Measurements from ENCODE around the gene ADGRG7. TPM values are rescaled to one million over a fixed set of nuclear protein-coding genes. Genes with fewer than 3 reads are reported as not detected.

ADGRG7 gene
- total RNA-seq, 3 donors from 2014 or later = not detected

DNA sequence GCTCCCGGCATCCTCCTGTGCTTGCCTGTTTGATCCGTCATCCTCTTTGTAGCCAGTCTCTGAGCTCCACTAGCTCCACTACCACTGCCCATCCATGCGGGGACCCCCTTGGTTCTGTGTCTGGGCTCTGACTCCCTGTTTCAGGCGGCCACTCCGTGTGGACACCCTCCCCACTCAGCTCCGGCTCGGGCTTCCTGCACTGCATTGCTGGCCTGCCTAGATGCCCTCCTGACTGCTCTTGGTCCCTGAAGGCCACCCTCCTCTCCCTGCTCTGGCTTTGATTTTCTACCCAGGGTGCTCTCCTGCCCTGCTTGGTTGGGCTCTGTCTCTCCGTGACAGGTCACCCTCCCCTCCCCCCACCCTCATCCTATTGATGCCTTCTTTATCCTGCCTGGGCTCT lies 4.0 kb upstream of the ADGRG7 start:
- DNase-seq (ENCODE audit: low spot score in 2 of 2) = no peak
- no peak overlapping the region for H3K27ac ChIP-seq
- H3K9me3 ChIP-seq = no peaks in the 10 kb centered on the region
- intact Hi-C loops (cut with DNase I; ENCODE audit: low total_unique reads) = no loop called here
- no peaks in the 10 kb centered on the region for H3K36me3 ChIP-seq
- H3K4me1 ChIP-seq = no peaks in the 10 kb centered on the region
- H3K27me3 ChIP-seq = no peaks in the 10 kb centered on the region
- no peak for TF ChIP-seq POLR2A (IDR thresholded peaks at IDR 0.05)
- no peak for TF ChIP-seq POLR2AphosphoS5 (IDR thresholded peaks at IDR 0.05)
- TF ChIP-seq, protein P1, sequence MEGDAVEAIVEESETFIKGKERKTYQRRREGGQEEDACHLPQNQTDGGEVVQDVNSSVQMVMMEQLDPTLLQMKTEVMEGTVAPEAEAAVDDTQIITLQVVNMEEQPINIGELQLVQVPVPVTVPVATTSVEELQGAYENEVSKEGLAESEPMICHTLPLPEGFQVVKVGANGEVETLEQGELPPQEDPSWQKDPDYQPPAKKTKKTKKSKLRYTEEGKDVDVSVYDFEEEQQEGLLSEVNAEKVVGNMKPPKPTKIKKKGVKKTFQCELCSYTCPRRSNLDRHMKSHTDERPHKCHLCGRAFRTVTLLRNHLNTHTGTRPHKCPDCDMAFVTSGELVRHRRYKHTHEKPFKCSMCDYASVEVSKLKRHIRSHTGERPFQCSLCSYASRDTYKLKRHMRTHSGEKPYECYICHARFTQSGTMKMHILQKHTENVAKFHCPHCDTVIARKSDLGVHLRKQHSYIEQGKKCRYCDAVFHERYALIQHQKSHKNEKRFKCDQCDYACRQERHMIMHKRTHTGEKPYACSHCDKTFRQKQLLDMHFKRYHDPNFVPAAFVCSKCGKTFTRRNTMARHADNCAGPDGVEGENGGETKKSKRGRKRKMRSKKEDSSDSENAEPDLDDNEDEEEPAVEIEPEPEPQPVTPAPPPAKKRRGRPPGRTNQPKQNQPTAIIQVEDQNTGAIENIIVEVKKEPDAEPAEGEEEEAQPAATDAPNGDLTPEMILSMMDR (IDR thresholded peaks at IDR 0.05) = no peak
- no peak overlapping the region for H3K4me3 ChIP-seq

DNA sequence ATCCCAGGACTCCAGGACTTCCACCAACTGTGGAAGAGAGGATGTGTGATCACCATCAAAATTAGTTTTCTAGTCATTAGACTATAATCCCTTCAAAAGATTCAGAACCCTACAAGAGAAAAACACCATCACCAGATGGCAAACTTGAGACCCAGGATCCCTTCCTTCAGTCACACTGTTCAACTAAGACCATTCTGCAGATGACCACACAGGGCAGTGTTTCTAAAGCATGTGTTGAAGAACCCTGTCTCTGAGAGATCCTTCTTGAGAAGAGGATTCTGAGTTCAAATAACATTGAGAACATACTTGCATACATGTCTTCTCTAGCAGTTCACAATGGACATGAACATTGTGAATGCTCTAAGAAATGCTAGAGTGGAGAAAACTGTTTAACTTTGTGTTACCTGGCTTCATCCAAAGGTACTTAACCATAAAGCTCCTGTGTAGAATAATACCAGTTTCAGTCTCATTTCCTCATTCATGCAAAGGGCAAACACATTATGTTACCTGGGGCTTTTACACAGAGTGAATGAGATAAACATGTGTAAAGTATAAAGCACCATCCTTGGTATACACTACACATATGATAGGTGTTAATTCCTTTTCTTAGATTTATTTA lies 2.4 kb upstream of the ADGRG7 start:
- intact Hi-C loops (cut with DNase I; ENCODE audit: low total_unique reads) = no loop called here
- TF ChIP-seq POLR2AphosphoS5 (IDR thresholded peaks at IDR 0.05) (no peak), POLR2A (IDR thresholded peaks at IDR 0.05) (no peak)
- TF ChIP-seq, protein P1 (IDR thresholded peaks at IDR 0.05) = no peak
- Histone ChIP-seq H3K4me1 (no peaks in the 10 kb centered on the region), H3K4me3 (no peak overlapping the region), H3K27me3 (no peaks in the 10 kb centered on the region), H3K9me3 (no peaks in the 10 kb centered on the region), H3K27ac (no peak overlapping the region), H3K36me3 (no peaks in the 10 kb centered on the region)
- DNase-seq (ENCODE audit: low spot score in 2 of 2) = no peak

DNA sequence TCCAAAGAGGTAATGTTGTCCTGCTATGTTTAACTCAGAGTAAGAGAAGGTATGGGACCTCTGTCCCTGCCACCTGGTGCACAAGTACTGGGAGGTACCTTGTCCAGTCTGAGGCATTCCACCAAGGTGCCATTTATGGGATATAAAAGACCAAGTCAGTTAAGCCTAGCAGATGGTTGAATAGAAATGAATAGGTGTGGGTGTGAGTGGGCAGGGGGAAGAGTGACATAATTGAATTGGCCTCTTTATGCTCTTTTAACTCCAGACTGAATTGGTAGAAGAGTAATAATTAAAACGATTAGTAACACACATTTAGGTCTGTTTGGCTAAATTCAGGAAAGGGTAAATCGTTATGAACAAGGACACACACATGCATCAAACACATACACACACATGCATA lies 562 bp downstream of the ADGRG7 start:
- H3K4me3 ChIP-seq = no peak overlapping the region
- H3K27ac ChIP-seq = no peak overlapping the region
- H3K9me3 ChIP-seq = no peaks in the 10 kb centered on the region
- no peaks in the 10 kb centered on the region for H3K4me1 ChIP-seq
- intact Hi-C loops (cut with DNase I; ENCODE audit: low total_unique reads) = no loop called here
- no peaks in the 10 kb centered on the region for H3K27me3 ChIP-seq
- no peak for TF ChIP-seq POLR2A (IDR thresholded peaks at IDR 0.05)
- no peak for DNase-seq (ENCODE audit: low spot score in 2 of 2)
- H3K36me3 ChIP-seq = no peaks in the 10 kb centered on the region

DNA sequence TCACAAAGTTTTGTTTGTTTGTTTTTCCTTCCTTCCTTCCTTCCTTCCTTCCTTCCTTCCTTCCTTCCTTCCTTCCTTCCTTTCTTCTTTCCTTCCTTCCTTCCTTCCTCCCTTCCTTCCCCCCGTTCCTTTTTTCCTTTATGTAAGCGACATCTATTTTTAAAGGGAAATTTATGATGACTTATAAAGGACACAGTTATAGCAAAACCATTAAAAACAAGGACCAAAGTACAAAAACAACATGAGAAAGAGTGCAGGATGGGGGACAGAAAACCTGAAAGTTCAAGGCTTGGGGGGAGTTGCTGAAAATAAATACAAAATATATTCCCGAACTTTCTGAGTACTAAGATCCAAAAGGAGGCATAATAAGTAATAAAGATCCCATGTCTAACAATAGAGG lies 1.8 kb downstream of the ADGRG7 start:
- intact Hi-C loops (cut with DNase I; ENCODE audit: low total_unique reads) = no loop called here
- TF ChIP-seq POLR2AphosphoS5 (IDR thresholded peaks at IDR 0.05) (no peak), POLR2A (IDR thresholded peaks at IDR 0.05) (no peak)
- TF ChIP-seq, protein P1 (IDR thresholded peaks at IDR 0.05) = no peak

DNA sequence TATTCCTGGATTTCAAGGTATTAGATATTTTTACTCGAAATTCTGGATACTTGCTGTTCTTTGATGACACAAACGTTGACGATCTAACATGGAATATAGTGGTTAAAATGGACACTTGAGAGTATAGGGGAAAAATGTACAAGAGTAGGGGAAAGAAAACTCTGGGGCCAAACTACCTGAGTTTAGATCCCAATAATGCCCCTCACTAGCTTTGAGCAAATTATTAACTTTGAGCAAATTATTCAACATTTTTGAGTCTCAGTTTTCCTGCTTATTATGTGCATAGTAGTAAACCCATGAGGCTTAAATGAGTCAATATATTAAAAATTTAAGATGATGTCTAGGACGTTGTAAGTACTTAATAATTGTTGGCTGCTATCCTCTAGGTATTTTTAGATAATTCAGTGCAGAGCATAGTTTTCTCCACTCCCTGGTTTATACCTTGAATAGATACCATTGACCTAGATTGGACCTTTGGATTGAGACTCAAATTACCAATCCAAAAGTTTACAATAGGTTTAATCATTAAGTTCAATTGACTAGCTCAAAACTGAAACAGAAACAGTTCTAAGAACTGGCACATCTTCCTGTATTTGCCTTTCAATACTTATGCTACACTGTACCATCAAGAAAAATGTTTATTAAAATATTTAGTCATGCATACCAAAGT lies 4.5 kb downstream of the ADGRG7 start:
- Histone ChIP-seq H3K27me3 (no peaks in the 10 kb centered on the region), H3K4me3 (no peak overlapping the region), H3K9me3 (no peaks in the 10 kb centered on the region), H3K36me3 (no peaks in the 10 kb centered on the region), H3K27ac (no peak overlapping the region), H3K4me1 (no peaks in the 10 kb centered on the region)
- DNase-seq (ENCODE audit: low spot score in 2 of 2) = no peak
- TF ChIP-seq, protein P1 (IDR thresholded peaks at IDR 0.05) = no peak
- TF ChIP-seq POLR2A (IDR thresholded peaks at IDR 0.05) (no peak), POLR2AphosphoS5 (IDR thresholded peaks at IDR 0.05) (no peak)
- intact Hi-C loops (cut with DNase I; ENCODE audit: low total_unique reads) = no loop called here

More for the DNA sequence above, 1.8 kb downstream of the ADGRG7 start:
- Histone ChIP-seq H3K9me3 (no peaks in the 10 kb centered on the region), H3K36me3 (no peaks in the 10 kb centered on the region), H3K4me3 (no peak overlapping the region), H3K27ac (no peak overlapping the region), H3K27me3 (no peaks in the 10 kb centered on the region), H3K4me1 (no peaks in the 10 kb centered on the region)
- DNase-seq (ENCODE audit: low spot score in 2 of 2) = no peak

Data from breast epithelium (tissue), 4 donors.